ENCODE results near the gene NUBPL.
"Not testable (repeated sequence)": the region's sequence is repeated elsewhere in the genome, so short reads cannot be mapped to it uniquely, and the experiment has no call there.

The NUBPL gene

GRCh38 chr14:31578266-31578665 lies 17.1 kb downstream of the NUBPL start:
- no peak for DNase-seq (ENCODE audit: low spot score)

GRCh38 chr14:31578792-31579501 lies 17.7 kb downstream of the NUBPL start:
- DNase-seq (ENCODE audit: low spot score): no peak

- no peak for DNase-seq (ENCODE audit: low spot score)
Observed at GRCh38 chr14:31580234-31580633, 19.0 kb downstream of the NUBPL start.

- no peak for DNase-seq (ENCODE audit: low spot score)
Observed at GRCh38 chr14:31582286-31582691, 21.1 kb downstream of the NUBPL start.

GRCh38 chr14:31582836-31583452 lies 21.7 kb downstream of the NUBPL start:
- no peak for DNase-seq (ENCODE audit: low spot score)

GRCh38 chr14:31590206-31590605 lies 29.0 kb downstream of the NUBPL start:
- DNase-seq (ENCODE audit: low spot score): no peak

- no peak for DNase-seq (ENCODE audit: low spot score)
Observed at GRCh38 chr14:31592122-31592521, 30.9 kb downstream of the NUBPL start.

GRCh38 chr14:31592631-31593030 lies 31.4 kb downstream of the NUBPL start:
- no peak for DNase-seq (ENCODE audit: low spot score)

GRCh38 chr14:31596342-31597095 lies 35.3 kb downstream of the NUBPL start:
- DNase-seq (ENCODE audit: low spot score): no peak

GRCh38 chr14:31605702-31606101 lies 44.5 kb downstream of the NUBPL start:
- no peak for DNase-seq (ENCODE audit: low spot score)

- no peak for DNase-seq (ENCODE audit: low spot score)
Observed at GRCh38 chr14:31611778-31612433, 50.7 kb downstream of the NUBPL start.

- no peak for DNase-seq (ENCODE audit: low spot score)
Observed at GRCh38 chr14:31613188-31613587, 52.0 kb downstream of the NUBPL start.

- not testable (repeated sequence) for DNase-seq (ENCODE audit: low spot score)
Observed at GRCh38 chr14:31618884-31619283, 57.7 kb downstream of the NUBPL start.

GRCh38 chr14:31619440-31619839 lies 58.2 kb downstream of the NUBPL start:
- no peak for DNase-seq (ENCODE audit: low spot score)

GRCh38 chr14:31620898-31621297 lies 59.7 kb downstream of the NUBPL start:
- DNase-seq (ENCODE audit: low spot score): not testable (repeated sequence)

- DNase-seq (ENCODE audit: low spot score): no peak
Observed at GRCh38 chr14:31622060-31622459, 60.9 kb downstream of the NUBPL start.

GRCh38 chr14:31652900-31653299 lies 91.7 kb downstream of the NUBPL start:
- DNase-seq (ENCODE audit: low spot score): not testable (repeated sequence)

- DNase-seq (ENCODE audit: low spot score): no peak
Observed at GRCh38 chr14:31657917-31658316, 96.7 kb downstream of the NUBPL start.

GRCh38 chr14:31659278-31659677 lies 98.1 kb downstream of the NUBPL start:
- no peak for DNase-seq (ENCODE audit: low spot score)

GRCh38 chr14:31660191-31660590 lies 99.0 kb downstream of the NUBPL start:
- no peak for DNase-seq (ENCODE audit: low spot score)

GRCh38 chr14:31660728-31661127 lies 99.5 kb downstream of the NUBPL start:
- DNase-seq (ENCODE audit: low spot score): no peak

- DNase-seq (ENCODE audit: low spot score): no peak
Observed at GRCh38 chr14:31668348-31668747, 107.1 kb downstream of the NUBPL start.

- DNase-seq (ENCODE audit: low spot score): no peak
Observed at GRCh38 chr14:31672709-31673108, 111.5 kb downstream of the NUBPL start.
